GM15510 (cell line): ENCODE data around the gene POC1A.

Experiments used
- POLR2A ChIP-seq: IDR thresholded peaks from 3 replicates; pipeline ENCODE4 v1.6.1; 2011; ENCODE audit warnings: borderline replicate concordance; ENCODE audit not compliant: insufficient read length; ENCODE audit errors: extremely low read depth

The POC1A gene

GRCh38 chr3:52145736-52146110 lies 8.5 kb downstream of the POC1A start:
- no peak for TF ChIP-seq POLR2A

GRCh38 chr3:52144796-52145735 lies 9.2 kb downstream of the POC1A start:
- no peak for TF ChIP-seq POLR2A

GRCh38 chr3:52144034-52144795 lies 10.0 kb downstream of the POC1A start:
- no peak for TF ChIP-seq POLR2A

- no peak for TF ChIP-seq POLR2A
Measured at GRCh38 chr3:52143616-52144015, 10.6 kb downstream of the POC1A start.

GRCh38 chr3:52143156-52143555 lies 11.1 kb downstream of the POC1A start:
- no peak for TF ChIP-seq POLR2A

GRCh38 chr3:52141751-52142150 lies 12.5 kb downstream of the POC1A start:
- no peak for TF ChIP-seq POLR2A

GRCh38 chr3:52140769-52141168 lies 13.5 kb downstream of the POC1A start:
- TF ChIP-seq POLR2A: no peak

- TF ChIP-seq POLR2A: no peak
Measured at GRCh38 chr3:52140000-52140399, 14.2 kb downstream of the POC1A start.

- TF ChIP-seq POLR2A: no peak
Measured at GRCh38 chr3:52137311-52137710, 16.9 kb downstream of the POC1A start.

GRCh38 chr3:52136513-52136912 lies 17.7 kb downstream of the POC1A start:
- no peak for TF ChIP-seq POLR2A

- TF ChIP-seq POLR2A: no peak
Measured at GRCh38 chr3:52135332-52135731, 18.9 kb downstream of the POC1A start.

GRCh38 chr3:52134761-52135160 lies 19.5 kb downstream of the POC1A start:
- TF ChIP-seq POLR2A: no peak

GRCh38 chr3:52132930-52133329 lies 21.3 kb downstream of the POC1A start:
- no peak for TF ChIP-seq POLR2A

- no peak for TF ChIP-seq POLR2A
Measured at GRCh38 chr3:52132041-52132440, 22.2 kb downstream of the POC1A start.

GRCh38 chr3:52130966-52131622 lies 23.1 kb downstream of the POC1A start:
- TF ChIP-seq POLR2A: no peak

GRCh38 chr3:52128118-52128683 lies 26.0 kb downstream of the POC1A start:
- no peak for TF ChIP-seq POLR2A

GRCh38 chr3:52126500-52126899 lies 27.7 kb downstream of the POC1A start:
- TF ChIP-seq POLR2A: no peak
